Liver (tissue), 3 donors: Measurements from ENCODE around the gene PLPP3.

Source experiments
- ATF3 ChIP-seq: IDR thresholded peaks from 2 replicates; pipeline ENCODE4 v1.6.1; 2016; ENCODE audit warnings: antibody characterized with exemption
- CTCF ChIP-seq: fragments of 150-350 bp; IDR thresholded peaks from 2 replicates; pipeline ENCODE4 v1.5.1; 2017; ENCODE audit warnings: improper control_type of control experiment, low read depth, low read length; ENCODE audit not compliant: missing input control
- GABPA ChIP-seq, 2 donors: IDR thresholded peaks in 1 of 2; conservative IDR thresholded peaks in 1 of 2; 2 replicates each; pipeline ENCODE4 v1.6.1; 2016; ENCODE audit warnings: antibody characterized with exemption in 2 of 2, mild to moderate bottlenecking in 1 of 2, moderate library complexity in 1 of 2
- MAX ChIP-seq: IDR thresholded peaks from 2 replicates; pipeline ENCODE4 v1.6.1; 2016; ENCODE audit warnings: antibody characterized with exemption
- RAD21 ChIP-seq, 2 donors: IDR thresholded peaks; 2 replicates each; pipeline ENCODE4 v1.6.1; 2016; ENCODE audit warnings: antibody characterized with exemption in 2 of 2, mild to moderate bottlenecking in 2 of 2
- REST ChIP-seq: IDR thresholded peaks from 2 replicates; pipeline ENCODE4 v1.6.1; 2016; ENCODE audit warnings: antibody characterized with exemption, mild to moderate bottlenecking
- SP1 ChIP-seq: IDR thresholded peaks from 2 replicates; pipeline ENCODE4 v1.6.1; 2018; ENCODE audit warnings: antibody characterized with exemption, mild to moderate bottlenecking
- TAF1 ChIP-seq: conservative IDR thresholded peaks from 2 replicates; pipeline ENCODE4 v1.6.1; 2016; ENCODE audit warnings: antibody characterized with exemption, mild to moderate bottlenecking
- YY1 ChIP-seq: IDR thresholded peaks from 2 replicates; pipeline ENCODE4 v1.6.1; 2016; ENCODE audit warnings: antibody characterized with exemption, mild to moderate bottlenecking
- donor health status: healthy.
- donor health status: healthy.

- TF ChIP-seq CTCF: no peak
- TF ChIP-seq YY1: no peak
- TF ChIP-seq MAX: no peak
- TF ChIP-seq GABPA (IDR thresholded peaks at IDR 0.05 in 1 of 2, conservative IDR thresholded peaks at IDR 0.05 in 1 of 2): no peak
- no peak for TF ChIP-seq REST
- TF ChIP-seq ATF3: no peak
- no peak for TF ChIP-seq RAD21 (IDR thresholded peaks at IDR 0.05)
- TF ChIP-seq SP1: no peak
- TF ChIP-seq TAF1: no peak
Measured at GRCh38 chr1:56452027-56453011, 127.0 kb downstream of the PLPP3 start.
